Heart left ventricle (tissue), 16 donors: ENCODE results near the gene MARK3. TPM values are rescaled to one million over a fixed set of nuclear protein-coding genes. Genes with fewer than 3 reads are reported as not detected.

Experiments used
- ATAC-seq, 4 donors: fragments of 200-7000 bp; cut with Tn5 transposase; one replicate each; pipeline ENCODE4 v1.9.1; 2020 to 2022; ENCODE audit warnings: moderate library complexity in 4 of 4, mild to moderate bottlenecking in 3 of 4, moderate number of reproducible peaks in 1 of 4
- DNase-seq, 5 donors: peaks; one replicate each; pipeline ENCODE4 v3.0.0-alpha.2; 2020
- H3K27ac ChIP-seq, 12 donors: fragments of 200-600 bp; sonication (generic) in 4 of 12; one replicate each; pipeline versions ENCODE4 v1.5.0 to v1.8.0; 2016 to 2022; ENCODE audit warnings: mild to moderate bottlenecking in 2 of 12
- H3K27me3 ChIP-seq, 9 donors: fragments of 200-600 bp; sonication (generic) in 2 of 9; one replicate each; pipeline versions ENCODE4 v1.5.1 to v1.8.0; 2016 to 2022; ENCODE audit warnings: mild to moderate bottlenecking in 3 of 9
- H3K36me3 ChIP-seq, 9 donors: fragments of 200-600 bp; sonication (generic) in 2 of 9; one replicate each; pipeline versions ENCODE4 v1.5.0 to v1.8.0; 2018 to 2022; ENCODE audit warnings: mild to moderate bottlenecking in 2 of 9
- H3K4me1 ChIP-seq, 12 donors: fragments of 200-600 bp; sonication (generic) in 4 of 12; one replicate each; pipeline versions ENCODE4 v1.5.0 to v1.8.0; 2016 to 2022; ENCODE audit warnings: mild to moderate bottlenecking in 3 of 12
- H3K4me3 ChIP-seq, 12 donors: fragments of 200-600 bp; sonication (generic) in 4 of 12; one replicate each; pipeline versions ENCODE4 v1.5.0 to v1.8.0; 2017 to 2022; ENCODE audit warnings: mild to moderate bottlenecking in 9 of 12, moderate library complexity in 4 of 12
- H3K9me3 ChIP-seq, 12 donors: fragments of 200-600 bp; sonication (generic) in 4 of 12; one replicate each; pipeline versions ENCODE4 v1.5.0 to v1.8.0; 2016 to 2022; ENCODE audit warnings: mild to moderate bottlenecking in 1 of 12
- CTCF ChIP-seq, 12 donors: fragments of 200-600 bp; sonication (generic) in 4 of 12; IDR thresholded peaks; one replicate each; pipeline versions ENCODE4 v1.5.0 to v1.8.0; 2018 to 2022; ENCODE audit warnings: antibody characterized with exemption in 12 of 12, mild to moderate bottlenecking in 5 of 12
- POLR2A ChIP-seq, 2 donors: fragments of 450-650 bp; IDR thresholded peaks; one replicate each; pipeline ENCODE4 v1.6.1; 2017; ENCODE audit warnings: antibody characterized with exemption in 2 of 2, mild to moderate bottlenecking in 2 of 2, moderate library complexity in 2 of 2
- WGBS, 4 donors: extraction: QIAGEN DNeasy Blood & Tissue Kit in 2 of 4; methylation state at CpG; one replicate each; pipeline versions ENCODE4 v1.1.5 to v1.1.7; 2013 to 2018; 5-methylcytosine and 5-hydroxymethylcytosine counted together
- intact Hi-C, 10 donors: fragments of 100-400 bp; cut with DNase I; formaldehyde crosslinking; loops; one replicate each; pipeline versions ENCODE4 v1.11.1 to v1.14.2; 2022
- polyA plus RNA-seq, 2 donors: library from polyadenylated mRNA; stranded (reverse); fragments of 200-250 nt; gene quantifications; one replicate each; pipeline ENCODE4 v1.2.3, GENCODE V29; 2013
- total RNA-seq, 9 donors: library from RNA; depleted of rRNA in 2 of 9; stranded (reverse); fragments of >200 nt in 2 of 9; fragmentation: NEBNext Ultra II Directional in 3 of 9; extraction: Animal tissue kit (Norgen Biotek cat#: 25700) in 3 of 9; gene quantifications; one replicate each; pipeline versions ENCODE4 v1.1.0 to v1.2.4, GENCODE V29; 2016 to 2023
- donor health status: ischemic (EF 13 %, LVEDD 7.1; RV severe dilation, severe dysfunction).
- donor health status: healthy with polysubstance abuse.
- donor health status: DM: no; HTN: yes; CAD: no.
- donor health status: DM: no; HTN: no; CAD: no.
- donor health status: ischemic (EF 25% LVEDD 6.9; RV normal size, moderate dysfunction).
- donor health status: ischemic (EF 25% LVEDD 5.7; RV mildly dilated, moderate dysfunction).
- donor health status: healthy.
- donor health status: DM: yes; HTN: yes; CAD: no.
- donor health status: ischemic (EF 35%, LVEDD 5.7; RV mildly dilated, moderate dysfunction).
- donor health status: nonischemic (EF 11% LVEDD 7.7; RV severe dilation, severe dysfunction).
- donor health status: DM: yes; HTN: yes; CAD: no.
- donor health status: PGD.
- donor health status: ischemic (EF 29% LVEDD 5.4; RV normal size, mild dysfunction).
- donor health status: nonischemic (EF 23%, LVEDD 6.1; RV moderate dilation, normal function).

MARK3 gene
- total and polyA plus RNA-seq, 11 donors: 54.0 to 156 (median 111) TPM

- Histone ChIP-seq H3K36me3 (peaks cover 2 to 73% (median 70%) of the 10 kb centered on the region in 9 donors), H3K4me3 (no peak overlapping the region), H3K27me3 (no peaks in the 10 kb centered on the region), H3K9me3 (no peaks in the 10 kb centered on the region), H3K27ac (no peak overlapping the region), H3K4me1 (peaks cover 0 to 10% (median 0%) of the 10 kb centered on the region in 12 donors)
- no peak for DNase-seq
- intact Hi-C loops: loop anchor here in 1 of 10 donors (5.0 kb wide), 1 partner anchor 39 kb away; no protein-coding TSS in a partner anchor
- WGBS, 4 donors: 79 to 87% (median 82%) methylated on average over 4 of the region's 4 CpGs
- no peak for TF ChIP-seq CTCF (IDR thresholded peaks at IDR 0.05)
- TF ChIP-seq POLR2A (IDR thresholded peaks at IDR 0.05): no peak
- ATAC-seq: no peak
Observed at GRCh38 chr14:103343164-103343879, 41.9 kb upstream of the MARK3 start.

GRCh38 chr14:103343905-103344797, 41.1 kb upstream of the MARK3 start:
- intact Hi-C loops: loop anchor here in 1 of 10 donors (5.0 kb wide), 1 partner anchor 38 kb away; no protein-coding TSS in a partner anchor
- peaks cover 2 to 65% (median 62%) of the 10 kb centered on the region in 9 donors for H3K36me3 ChIP-seq
- no peak overlapping the region for H3K27ac ChIP-seq
- H3K4me3 ChIP-seq: no peak overlapping the region
- peaks cover 0 to 10% (median 0%) of the 10 kb centered on the region in 12 donors for H3K4me1 ChIP-seq
- no peaks in the 10 kb centered on the region for H3K9me3 ChIP-seq
- H3K27me3 ChIP-seq: no peaks in the 10 kb centered on the region
- TF ChIP-seq POLR2A (IDR thresholded peaks at IDR 0.05) (no peak), CTCF (IDR thresholded peaks at IDR 0.05) (no peak)
- ATAC-seq (no peak), DNase-seq (no peak)
- WGBS, 4 donors: 79 to 87% (median 82%) methylated on average over 5 of the region's 5 CpGs

- no peak for TF ChIP-seq CTCF (IDR thresholded peaks at IDR 0.05)
- no peak for TF ChIP-seq POLR2A (IDR thresholded peaks at IDR 0.05)
- no peaks in the 10 kb centered on the region for H3K27me3 ChIP-seq
- H3K27ac ChIP-seq: no peak overlapping the region
- ATAC-seq (peak in 1 of 4 donors; percentile 4), DNase-seq (no peak)
- 54 to 64% (median 60%) methylated on average over 3 of the region's 3 CpGs for WGBS, 4 donors
- no peak overlapping the region for H3K4me3 ChIP-seq
- intact Hi-C loops: no loop called here
- no peaks in the 10 kb centered on the region for H3K9me3 ChIP-seq
- H3K36me3 ChIP-seq: peaks cover 2 to 44% (median 40%) of the 10 kb centered on the region in 9 donors
- H3K4me1 ChIP-seq: peaks cover 0 to 6% (median 0%) of the 10 kb centered on the region in 12 donors
Observed at GRCh38 chr14:103346286-103346685, 38.9 kb upstream of the MARK3 start.
